A673 (cell line): ENCODE data around the gene SUMF1. TPM values are rescaled to one million over a fixed set of nuclear protein-coding genes. Genes with fewer than 3 reads are reported as not detected.

Source experiments
- BruUV-seq: library from RNA; stranded (reverse); fragments of 400-500 nt; replicated peaks from 2 replicates; lab custom pipeline; 2021; lab: Mats Ljungman, UMichigan
- CTCF ChIA-PET: fragments of 300-600 bp; sonication (Branson Sonifier 250); formaldehyde crosslinking; loops from one replicate; lab custom pipeline; 2022; ENCODE audit warnings: antibody characterized with exemption; lab: Charles Lee
- POLR2A ChIA-PET: fragments of 300-600 bp; sonication (Branson Sonifier 250); formaldehyde crosslinking; loops from one replicate; lab custom pipeline; 2022; ENCODE audit warnings: antibody characterized with exemption; ENCODE audit not compliant: low non-redundant PET; lab: Charles Lee
- DNase-seq: peaks from one replicate; pipeline ENCODE4 v3.0.0-alpha.2; 2015; ENCODE audit warnings: low spot score
- H3K27ac ChIP-seq: fragments of 200-600 bp; sonication (generic); 2 replicates; pipeline ENCODE4 v1.5.1; 2016; ENCODE audit warnings: mixed run types, low read depth, mild to moderate bottlenecking, mixed read lengths, antibody characterized with exemption, low read length; ENCODE audit not compliant: poor library complexity, severe bottlenecking
- H3K27me3 ChIP-seq: fragments of 200-600 bp; sonication (generic); replicated peaks from 2 replicates; pipeline ENCODE4 v1.6.1; 2017; ENCODE audit warnings: mixed run types, low read depth, mild to moderate bottlenecking, mixed read lengths, antibody characterized with exemption, low read length; ENCODE audit not compliant: insufficient read depth, poor library complexity
- H3K36me3 ChIP-seq: fragments of 200-600 bp; sonication (generic); 2 replicates; pipeline ENCODE4 v1.6.1; 2016; ENCODE audit warnings: mixed run types, mild to moderate bottlenecking, mixed read lengths, antibody characterized with exemption, low read length; ENCODE audit not compliant: insufficient read depth, poor library complexity, severe bottlenecking
- H3K4me1 ChIP-seq: fragments of 200-600 bp; sonication (generic); 2 replicates; pipeline ENCODE4 v1.6.1; 2017; ENCODE audit warnings: mixed run types, mild to moderate bottlenecking, mixed read lengths, antibody characterized with exemption, low read length; ENCODE audit not compliant: insufficient read depth, poor library complexity, severe bottlenecking
- H3K4me3 ChIP-seq: fragments of 200-600 bp; sonication (generic); 2 replicates; pipeline ENCODE4 v1.5.1; 2016; ENCODE audit warnings: low read depth, mixed run types, mild to moderate bottlenecking, mixed read lengths, low read length; ENCODE audit not compliant: poor library complexity, severe bottlenecking
- H3K9me3 ChIP-seq: fragments of 200-600 bp; sonication (generic); 2 replicates; pipeline ENCODE4 v1.6.1; 2016; ENCODE audit warnings: mixed run types, low read depth, mild to moderate bottlenecking, mixed read lengths, antibody characterized with exemption, low read length; ENCODE audit not compliant: poor library complexity, severe bottlenecking
- CTCF ChIP-seq: fragments of 300-800, 200-600 bp; sonication (generic); conservative IDR thresholded peaks from 2 replicates; pipeline ENCODE4 v1.5.1; 2017; ENCODE audit warnings: low read depth, mild to moderate bottlenecking, antibody characterized with exemption, low read length, moderate library complexity, mixed read lengths
- EZH2 ChIP-seq: fragments of 200-600 bp; sonication (generic); IDR thresholded peaks from 2 replicates; pipeline ENCODE4 v1.6.1; 2017; ENCODE audit warnings: borderline replicate concordance, low read depth, mild to moderate bottlenecking, mixed read lengths, antibody characterized with exemption, low read length; ENCODE audit not compliant: poor library complexity, severe bottlenecking
- intact Hi-C: fragments of 100-400 bp; cut with micrococcal nuclease; formaldehyde crosslinking; loops from one replicate; pipeline ENCODE4 v1.10.0; 2022; ENCODE audit not compliant: unreplicated experiment
- total RNA-seq: library from RNA; stranded (reverse); gene quantifications from 2 replicates; pipeline ENCODE4 v1.2.3, GENCODE V29; 2021

SUMF1 gene
- total RNA-seq, 1 experiment from 2014 or later = 7.8 TPM

GRCh38 chr3:4396542-4396941, 70.5 kb downstream of the SUMF1 start:
- POLR2A ChIA-PET = interaction anchor here (0.5 kb wide), 1 partner anchor 13 kb away, joined by 4 read pairs; no protein-coding TSS in a partner anchor
- DNase-seq = peak; percentile 11
- Histone ChIP-seq H3K27me3 (no peaks in the 10 kb centered on the region), H3K36me3 (no peaks in the 10 kb centered on the region), H3K4me1 (no peaks in the 10 kb centered on the region), H3K27ac (no peak overlapping the region), H3K4me3 (no peak overlapping the region), H3K9me3 (no peaks in the 10 kb centered on the region)
- CTCF ChIA-PET = no interaction called here
- intact Hi-C loops = no loop called here
- TF ChIP-seq CTCF (no peak), EZH2 (no peak)
- BruUV-seq = no TSS peak

GRCh38 chr3:4396006-4396405, 71.1 kb downstream of the SUMF1 start:
- Histone ChIP-seq H3K27ac (no peak overlapping the region), H3K4me3 (no peak overlapping the region), H3K4me1 (no peaks in the 10 kb centered on the region), H3K27me3 (no peaks in the 10 kb centered on the region), H3K36me3 (no peaks in the 10 kb centered on the region), H3K9me3 (no peaks in the 10 kb centered on the region)
- TF ChIP-seq CTCF (no peak), EZH2 (no peak)
- intact Hi-C loops = no loop called here
- DNase-seq = no peak
- CTCF ChIA-PET = no interaction called here
- no TSS peak for BruUV-seq
- POLR2A ChIA-PET = interaction anchor here (0.5 kb wide), 1 partner anchor 14 kb away, joined by 4 read pairs; no protein-coding TSS in a partner anchor

GRCh38 chr3:4395448-4395847, 71.6 kb downstream of the SUMF1 start:
- Histone ChIP-seq H3K27me3 (no peaks in the 10 kb centered on the region), H3K4me1 (no peaks in the 10 kb centered on the region), H3K36me3 (no peaks in the 10 kb centered on the region), H3K4me3 (no peak overlapping the region), H3K27ac (no peak overlapping the region), H3K9me3 (no peaks in the 10 kb centered on the region)
- TF ChIP-seq EZH2 (no peak), CTCF (no peak)
- no peak for DNase-seq
- BruUV-seq = no TSS peak
- ChIA-PET POLR2A (no interaction called here), CTCF (no interaction called here)
- intact Hi-C loops = no loop called here
